ENCODE measurements around the gene FBXL17.
A peak's percentile ranks its signal among the peaks of the same experiment; 100 is the strongest.

FBXL17 gene

GRCh38 chr5:108372369-108372768 lies 9.5 kb downstream of the FBXL17 start:
- no peak for DNase-seq

GRCh38 chr5:108371263-108371662 lies 10.6 kb downstream of the FBXL17 start:
- no peak for DNase-seq

DNA sequence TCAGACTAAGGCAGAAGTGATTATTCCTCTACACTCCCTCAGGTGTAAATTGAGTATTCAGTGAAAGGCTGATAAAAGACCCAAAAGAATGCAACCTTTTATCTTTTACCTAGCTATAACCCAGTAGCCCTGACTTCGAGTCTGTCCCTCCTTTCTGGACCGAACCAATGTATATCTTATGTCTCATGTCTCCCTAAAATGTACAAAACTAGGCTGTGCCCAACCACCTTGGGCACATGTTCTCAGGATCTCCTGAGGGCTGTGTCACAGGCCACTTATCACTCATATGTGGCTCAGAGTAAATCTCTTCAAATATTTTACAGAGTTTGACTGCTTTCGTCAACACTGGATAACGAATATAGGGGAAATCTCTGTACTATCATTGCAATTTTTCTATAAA lies 12.7 kb downstream of the FBXL17 start:
- DNase-seq: no peak

DNA sequence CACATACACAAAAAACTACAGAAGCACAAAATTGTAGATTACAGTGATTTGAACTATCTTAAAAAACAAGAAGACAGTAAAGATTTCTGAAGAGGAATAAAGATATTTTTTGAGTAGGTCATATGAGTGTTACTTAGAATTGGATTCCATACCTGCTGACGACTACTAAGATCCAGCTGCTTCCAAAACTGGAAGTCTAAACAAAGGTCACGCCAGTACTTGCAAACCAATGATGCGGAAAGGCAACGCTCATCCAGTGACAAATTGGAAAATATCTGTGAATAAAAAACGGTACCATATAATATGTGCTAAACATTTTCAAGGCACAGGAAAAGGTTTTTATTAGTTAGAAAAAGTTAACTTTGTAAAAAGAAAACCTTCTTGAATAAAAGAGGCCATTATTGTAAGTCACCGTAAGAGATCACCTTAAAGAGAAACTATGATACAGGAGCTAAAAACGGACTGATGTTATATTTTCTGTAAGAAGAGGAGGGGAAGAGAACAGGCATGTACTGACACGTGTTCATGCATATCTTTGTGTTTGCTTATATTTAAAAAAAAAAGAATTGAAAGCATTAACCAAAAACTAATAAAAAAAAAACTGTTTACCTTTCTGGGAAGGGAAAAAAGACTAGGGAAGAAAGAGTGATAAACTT lies 14.1 kb downstream of the FBXL17 start:
- DNase-seq: peak; percentile 23

DNA sequence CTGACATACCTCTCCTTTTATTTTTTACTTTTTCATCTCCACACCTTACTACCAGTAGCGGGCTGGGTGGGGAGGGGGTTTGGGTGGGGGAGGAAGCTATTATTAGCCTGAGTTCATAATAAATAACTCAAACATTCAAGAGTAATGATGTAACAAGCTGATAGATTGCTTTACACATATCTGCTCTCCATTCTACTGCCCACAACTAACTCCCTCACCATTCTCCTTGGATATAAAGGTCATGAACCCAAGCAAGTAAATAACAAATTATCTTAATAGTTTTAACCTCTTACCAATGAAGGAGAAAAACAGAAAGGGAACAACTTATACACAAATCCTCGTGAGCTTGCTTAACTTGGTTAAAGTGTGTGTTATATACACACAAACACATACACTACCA lies 15.4 kb downstream of the FBXL17 start:
- no peak for DNase-seq

GRCh38 chr5:108361771-108362170 lies 20.1 kb downstream of the FBXL17 start:
- no peak for DNase-seq

- DNase-seq: no peak
These were observed 20.7 kb downstream of the FBXL17 start for GRCh38 chr5:108361239-108361638.

DNA sequence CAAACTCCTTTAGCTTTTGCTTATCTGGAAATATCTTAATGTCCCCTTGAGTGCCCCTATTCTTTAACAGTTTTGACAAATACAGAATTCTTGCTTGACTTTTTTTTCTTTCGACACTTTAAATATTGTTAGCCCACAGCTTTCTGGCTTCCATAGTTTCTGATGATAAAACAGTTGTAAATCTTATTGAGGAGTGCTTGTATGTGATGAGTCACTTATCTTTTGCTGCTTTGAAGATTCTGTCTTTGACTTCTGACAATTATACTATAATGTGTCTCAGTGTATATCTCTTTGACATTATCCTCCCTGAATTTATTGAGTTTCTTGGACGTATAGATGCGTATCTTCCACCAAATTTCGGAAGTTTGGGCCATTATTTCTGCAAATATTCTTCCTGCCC lies 21.6 kb downstream of the FBXL17 start:
- no peak for DNase-seq

GRCh38 chr5:108356286-108356685 lies 25.6 kb downstream of the FBXL17 start:
- DNase-seq: no peak

GRCh38 chr5:108353087-108353486 lies 28.8 kb downstream of the FBXL17 start:
- no peak for DNase-seq

DNA sequence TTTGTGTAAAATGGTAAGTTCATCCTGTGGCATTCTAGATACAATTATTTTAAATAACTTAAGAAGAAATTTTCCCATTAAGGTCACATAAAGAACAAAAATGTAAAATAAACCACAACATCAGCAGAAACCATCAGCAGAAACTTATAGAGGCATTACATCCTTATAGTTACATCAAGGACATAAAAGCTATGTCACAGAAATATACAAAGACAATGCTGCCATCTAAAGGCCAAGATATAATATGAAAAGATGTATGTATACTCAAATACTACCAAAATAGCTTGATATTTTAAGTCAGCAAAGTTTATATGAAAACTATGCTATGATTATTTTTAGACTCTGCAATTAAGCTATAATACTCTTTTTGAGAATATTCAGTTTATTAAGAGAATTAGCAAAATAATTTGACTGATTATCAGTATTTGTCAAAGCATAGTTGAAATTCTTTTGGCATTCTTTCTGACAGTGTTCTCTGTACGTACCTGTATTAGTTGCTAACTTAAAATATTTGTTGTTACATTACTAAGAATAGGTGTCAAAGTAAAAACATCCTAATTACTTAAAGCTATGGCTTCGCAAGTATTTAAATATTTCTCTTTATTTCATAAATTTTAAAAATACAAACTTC lies 36.2 kb downstream of the FBXL17 start:
- no peak for DNase-seq

- no peak for DNase-seq
These were observed 37.6 kb downstream of the FBXL17 start for GRCh38 chr5:108344103-108344822.

GRCh38 chr5:108341866-108342265 lies 40.0 kb downstream of the FBXL17 start:
- no peak for DNase-seq

DNA sequence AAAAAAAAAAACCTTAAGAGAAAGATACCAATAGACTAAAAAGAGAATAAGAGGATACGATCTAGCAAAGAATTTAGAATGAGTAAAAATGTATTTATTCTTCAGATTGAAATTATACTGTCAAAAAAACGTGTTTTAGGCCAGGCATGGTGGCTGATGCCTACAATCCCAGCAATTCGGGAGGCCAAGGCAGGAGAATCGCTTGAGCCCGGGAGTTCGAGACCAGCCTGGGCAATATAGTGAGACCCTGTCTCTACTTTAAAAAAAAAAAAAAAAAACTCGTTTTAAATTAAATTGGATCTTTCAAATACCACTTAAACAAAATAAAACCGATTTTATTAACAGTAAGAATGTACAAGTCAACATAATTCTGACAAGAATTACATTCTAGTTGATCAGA lies 41.8 kb downstream of the FBXL17 start:
- no peak for DNase-seq

DNA sequence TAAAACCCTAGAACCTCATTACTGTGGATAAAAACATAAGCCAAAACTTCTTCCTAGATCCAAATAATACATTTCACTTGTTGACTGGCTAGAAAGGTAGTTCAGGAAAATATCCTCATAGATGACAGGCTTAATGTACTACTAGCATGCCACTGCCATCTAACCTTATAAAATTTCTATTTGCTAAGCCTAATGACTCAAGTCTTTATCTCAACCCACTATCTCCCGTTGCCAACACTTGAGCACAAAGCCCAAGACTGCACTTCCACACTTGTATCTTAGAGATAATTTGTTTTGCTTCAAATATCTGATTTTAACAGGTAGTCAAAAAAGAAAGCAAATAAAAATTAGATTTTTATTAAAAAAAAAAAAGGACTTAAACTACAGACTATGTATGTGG lies 42.7 kb downstream of the FBXL17 start:
- DNase-seq: no peak

GRCh38 chr5:108334225-108334624 lies 47.7 kb downstream of the FBXL17 start:
- DNase-seq: no peak

DNA sequence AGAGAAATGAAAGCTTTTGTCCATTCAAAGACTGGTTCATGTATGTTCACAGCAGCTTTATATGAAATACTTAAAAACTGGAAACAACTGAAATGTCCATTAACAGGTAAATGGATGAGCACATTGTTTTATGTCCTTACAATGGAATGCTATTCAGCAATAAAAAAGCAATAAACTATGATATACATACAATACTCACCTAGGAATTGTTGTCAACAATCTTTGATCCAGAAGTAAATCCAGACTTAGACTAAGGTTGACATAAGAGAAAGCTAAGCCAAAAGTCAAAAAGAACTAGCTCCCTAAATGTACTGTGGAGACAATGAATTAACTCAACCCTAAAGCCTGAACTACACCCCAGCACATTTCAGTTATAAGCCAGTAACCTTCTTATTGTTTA lies 54.9 kb downstream of the FBXL17 start:
- no peak for DNase-seq

- no peak for DNase-seq
These were observed 57.0 kb downstream of the FBXL17 start for GRCh38 chr5:108324886-108325285.

- no peak for DNase-seq
These were observed 60.6 kb downstream of the FBXL17 start for GRCh38 chr5:108321341-108321740.

GRCh38 chr5:108320231-108320630 lies 61.7 kb downstream of the FBXL17 start:
- peak; percentile 3 for DNase-seq

GRCh38 chr5:108315829-108316228 lies 66.1 kb downstream of the FBXL17 start:
- DNase-seq: no peak

- no peak for DNase-seq
These were observed 69.6 kb downstream of the FBXL17 start for GRCh38 chr5:108312258-108312657.

GRCh38 chr5:108311682-108312081 lies 70.2 kb downstream of the FBXL17 start:
- DNase-seq: no peak

DNA sequence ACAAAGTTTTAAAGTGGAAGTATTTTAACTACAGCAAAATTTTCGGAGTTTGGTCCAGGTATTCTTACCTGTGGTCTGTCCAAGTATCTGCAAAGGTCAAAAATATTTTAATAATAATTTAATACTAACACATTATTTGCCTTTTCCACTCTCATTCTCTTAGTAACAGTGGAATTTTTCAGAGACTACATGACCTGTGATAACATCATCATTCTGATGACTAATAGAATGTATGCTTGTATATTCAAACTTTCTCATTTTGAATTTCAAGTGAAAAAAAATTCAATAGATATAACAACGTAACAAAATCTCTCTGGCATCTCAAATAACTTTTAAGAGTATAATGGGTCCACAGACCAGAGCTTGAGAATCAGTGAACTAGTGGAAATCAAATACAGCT lies 78.3 kb downstream of the FBXL17 start:
- no peak for DNase-seq

Measured in NCI-H2171 (cell line).